GM18517 (cell line): ENCODE results near the gene FBXW11.
A peak's percentile ranks its signal among the peaks of the same experiment; 100 is the strongest.
"Not testable (repeated sequence)": the region's sequence is repeated elsewhere in the genome, so short reads cannot be mapped to it uniquely, and the experiment has no call there.

ENCODE experiments used
- ATAC-seq: cut with Tn5 transposase; IDR thresholded peaks from one replicate; pipeline ENCODE4 v1.9.1; 2021; ENCODE audit warnings: mild to moderate bottlenecking, moderate library complexity; ENCODE audit not compliant: unreplicated experiment

FBXW11 gene

GRCh38 chr5:171986772-171987171 lies 19.7 kb downstream of the FBXW11 start:
- no peak for ATAC-seq

GRCh38 chr5:171984748-171985419 lies 21.6 kb downstream of the FBXW11 start:
- ATAC-seq, result peak; percentile 37

GRCh38 chr5:171981847-171982246 lies 24.6 kb downstream of the FBXW11 start:
- ATAC-seq, result no peak

DNA sequence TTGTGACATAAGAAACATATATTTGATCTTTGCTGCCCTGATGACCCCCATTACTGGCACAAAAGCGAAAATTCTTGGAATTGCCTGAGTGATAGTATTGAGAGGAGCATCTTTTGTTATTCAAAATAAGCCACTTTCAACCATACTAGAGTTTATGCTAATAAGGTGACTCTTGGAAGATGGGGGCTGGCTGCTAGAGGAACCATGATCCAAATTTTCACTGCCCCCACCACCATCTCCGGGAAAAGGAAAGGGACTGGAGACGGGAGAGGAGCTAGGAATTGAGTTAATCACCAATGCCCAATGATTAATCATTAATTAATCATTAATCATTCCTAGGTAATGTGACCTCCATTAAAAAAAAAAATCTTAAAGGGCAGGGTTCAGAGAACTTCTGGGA lies 25.6 kb downstream of the FBXW11 start:
- no peak for ATAC-seq

GRCh38 chr5:171979606-171980005 lies 26.8 kb downstream of the FBXW11 start:
- ATAC-seq, result no peak

DNA sequence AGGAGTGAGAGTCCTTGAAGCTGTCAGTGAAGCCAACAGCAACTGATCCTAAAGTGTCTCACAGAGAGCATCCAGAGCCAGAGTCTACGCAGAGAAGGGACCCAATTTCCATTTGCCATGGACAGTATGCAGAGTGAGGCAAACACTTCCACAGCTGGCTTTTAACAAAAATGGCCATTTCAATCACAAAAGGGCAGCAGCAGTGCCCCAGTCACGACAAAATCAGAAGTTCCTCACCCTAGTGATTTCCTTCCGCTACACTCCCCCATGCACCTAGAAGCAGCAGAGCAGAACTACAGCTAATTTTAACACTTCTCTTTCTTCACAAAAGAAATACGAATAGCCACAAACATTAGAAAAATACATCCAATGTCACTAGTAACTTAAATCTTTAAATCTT lies 27.9 kb downstream of the FBXW11 start:
- ATAC-seq, result peak; percentile 49

DNA sequence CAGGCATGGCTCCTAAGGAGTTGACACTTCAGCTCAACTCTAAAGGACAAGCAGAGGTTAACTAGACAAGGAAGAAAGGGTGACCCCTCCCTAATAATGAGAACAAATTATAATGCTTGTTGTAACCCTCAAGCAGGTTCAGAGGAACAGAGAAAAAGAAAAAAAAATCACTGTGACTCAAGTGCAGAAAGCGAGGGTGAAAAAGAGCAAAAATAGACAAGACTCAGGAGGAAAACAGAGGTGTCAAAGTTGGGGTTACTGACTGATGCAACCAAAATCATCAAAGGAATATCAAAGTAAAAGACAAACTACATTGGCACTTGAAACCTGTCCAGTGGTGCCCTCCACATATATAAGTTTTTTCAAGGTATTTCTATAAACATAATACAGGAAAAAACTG lies 28.4 kb downstream of the FBXW11 start:
- peak; percentile 46 for ATAC-seq

DNA sequence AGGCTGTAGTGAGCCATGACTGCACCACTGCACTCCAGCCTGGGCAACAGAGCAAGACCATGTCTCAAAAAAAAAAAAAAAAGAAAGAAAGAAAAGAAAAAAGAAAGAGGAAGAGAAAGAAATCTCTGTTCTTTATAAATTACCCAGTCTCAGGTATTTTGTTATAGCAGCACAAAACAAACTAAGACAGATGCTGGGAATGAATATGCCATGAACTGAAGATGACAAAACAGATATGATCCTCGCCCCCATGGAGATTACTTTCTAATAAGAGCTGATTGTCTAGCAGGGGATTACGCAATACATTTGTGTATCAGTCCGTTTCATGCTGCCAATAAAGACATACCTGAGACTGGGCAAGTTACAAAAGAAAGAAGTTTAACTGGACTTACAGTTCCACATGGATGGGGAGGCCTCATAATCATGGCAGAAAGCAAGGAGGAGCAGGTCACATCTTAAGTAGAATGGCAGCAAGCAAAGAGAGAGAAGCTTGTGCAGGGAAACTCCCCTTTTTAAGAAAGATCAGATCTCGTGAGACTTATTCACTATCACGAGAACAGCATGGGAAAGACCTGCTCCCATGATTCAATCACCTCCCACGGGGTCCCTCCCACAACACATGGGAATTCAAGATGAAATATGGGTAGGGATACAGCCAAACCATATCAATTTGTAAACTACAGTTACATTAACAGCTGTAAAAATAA lies 29.0 kb downstream of the FBXW11 start:
- ATAC-seq, result not testable (repeated sequence)

GRCh38 chr5:171975877-171976667 lies 30.4 kb downstream of the FBXW11 start:
- no peak for ATAC-seq

GRCh38 chr5:171975262-171975876 lies 31.1 kb downstream of the FBXW11 start:
- no peak for ATAC-seq

- ATAC-seq, result no peak
These were observed 35.6 kb downstream of the FBXW11 start for GRCh38 chr5:171970826-171971225.

GRCh38 chr5:171969288-171969880 lies 37.1 kb downstream of the FBXW11 start:
- ATAC-seq, result no peak

DNA sequence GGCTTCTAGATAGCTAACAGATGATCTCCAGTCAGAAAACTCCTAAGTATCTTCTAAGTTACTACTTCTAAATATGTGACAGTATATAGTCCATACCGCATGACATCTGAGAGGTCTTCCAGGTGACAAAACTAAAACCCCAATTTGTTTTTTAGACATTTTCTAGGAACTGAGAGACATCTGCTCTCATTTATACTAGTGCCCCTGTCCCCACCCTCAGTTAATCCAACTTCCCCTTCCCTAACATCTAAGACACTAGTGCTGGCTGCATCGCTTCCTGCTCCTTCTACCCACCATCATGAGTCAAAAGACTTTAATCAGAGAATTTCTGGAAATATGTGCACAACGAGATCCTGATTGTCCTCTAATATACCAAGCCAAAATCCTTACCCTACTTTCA lies 37.9 kb downstream of the FBXW11 start:
- no peak for ATAC-seq

- ATAC-seq, result no peak
These were observed 39.5 kb downstream of the FBXW11 start for GRCh38 chr5:171966964-171967363.

GRCh38 chr5:171966270-171966669 lies 40.2 kb downstream of the FBXW11 start:
- ATAC-seq, result no peak

GRCh38 chr5:171965745-171966144 lies 40.7 kb downstream of the FBXW11 start:
- no peak for ATAC-seq

DNA sequence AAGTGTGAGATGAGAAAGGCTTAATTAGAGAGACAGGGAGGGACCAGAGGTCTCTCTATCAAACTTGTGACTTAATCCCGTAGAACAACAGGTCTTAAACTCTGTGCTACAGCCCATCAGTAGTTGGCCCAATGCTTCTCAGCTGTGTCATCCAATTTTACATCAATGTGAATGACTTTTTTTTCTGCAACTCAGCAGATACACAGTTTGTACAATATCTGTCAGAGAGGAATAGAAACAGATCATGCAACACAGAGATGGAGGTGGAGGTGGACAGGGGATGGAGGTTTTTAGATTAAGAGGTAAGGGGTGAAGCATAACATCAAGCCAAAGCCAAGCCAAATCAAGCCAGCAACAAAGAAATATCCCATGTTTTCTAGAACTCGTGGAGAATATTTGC lies 43.0 kb downstream of the FBXW11 start:
- ATAC-seq, result no peak

GRCh38 chr5:171961117-171961516 lies 45.3 kb downstream of the FBXW11 start:
- peak; percentile 77 for ATAC-seq

- no peak for ATAC-seq
These were observed 48.7 kb downstream of the FBXW11 start for GRCh38 chr5:171957591-171958251.

DNA sequence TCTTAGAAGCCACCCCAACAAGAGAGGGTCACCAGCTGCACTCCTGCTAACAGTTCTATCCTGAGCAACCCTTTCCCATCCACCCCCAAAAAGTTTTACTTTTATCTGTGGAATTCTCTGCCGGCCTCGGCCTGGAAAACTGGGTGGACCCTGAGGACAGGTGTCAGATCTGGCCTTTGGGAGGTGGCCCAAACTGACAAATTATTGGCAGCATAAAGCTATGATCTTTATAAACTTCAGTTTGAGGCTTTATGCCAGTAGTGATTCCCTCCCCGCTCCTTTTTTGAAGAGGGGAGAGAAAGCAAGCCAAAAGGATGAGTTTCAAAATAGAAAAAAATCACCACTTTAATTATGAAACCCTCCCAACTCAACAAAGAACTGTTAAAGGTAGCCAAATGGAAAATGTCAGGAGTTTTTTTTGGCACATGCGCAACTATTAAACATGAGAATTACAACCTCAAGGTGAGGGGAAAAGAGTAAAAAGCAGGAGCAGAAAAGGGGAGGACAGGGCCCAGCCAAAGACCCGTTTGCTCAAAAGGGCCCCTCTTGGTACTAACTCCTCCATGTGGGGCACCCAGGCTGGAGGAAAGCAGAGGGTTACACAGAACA lies 49.4 kb downstream of the FBXW11 start:
- no peak for ATAC-seq
